ENCODE measurements around the gene GP9. TPM values are rescaled to one million over a fixed set of nuclear protein-coding genes. Genes with fewer than 3 reads are reported as not detected.
"Not testable (repeated sequence)": the region's sequence is repeated elsewhere in the genome, so short reads cannot be mapped to it uniquely, and the experiment has no call there.

The GP9 gene
- total RNA-seq, 4 donors from 2014 or later, result not detected

- DNase-seq (ENCODE audit: low spot score in 2 of 2), result no peak
- TF ChIP-seq POLR2A (IDR thresholded peaks at IDR 0.05), result no peak
- TF ChIP-seq, protein P1, sequence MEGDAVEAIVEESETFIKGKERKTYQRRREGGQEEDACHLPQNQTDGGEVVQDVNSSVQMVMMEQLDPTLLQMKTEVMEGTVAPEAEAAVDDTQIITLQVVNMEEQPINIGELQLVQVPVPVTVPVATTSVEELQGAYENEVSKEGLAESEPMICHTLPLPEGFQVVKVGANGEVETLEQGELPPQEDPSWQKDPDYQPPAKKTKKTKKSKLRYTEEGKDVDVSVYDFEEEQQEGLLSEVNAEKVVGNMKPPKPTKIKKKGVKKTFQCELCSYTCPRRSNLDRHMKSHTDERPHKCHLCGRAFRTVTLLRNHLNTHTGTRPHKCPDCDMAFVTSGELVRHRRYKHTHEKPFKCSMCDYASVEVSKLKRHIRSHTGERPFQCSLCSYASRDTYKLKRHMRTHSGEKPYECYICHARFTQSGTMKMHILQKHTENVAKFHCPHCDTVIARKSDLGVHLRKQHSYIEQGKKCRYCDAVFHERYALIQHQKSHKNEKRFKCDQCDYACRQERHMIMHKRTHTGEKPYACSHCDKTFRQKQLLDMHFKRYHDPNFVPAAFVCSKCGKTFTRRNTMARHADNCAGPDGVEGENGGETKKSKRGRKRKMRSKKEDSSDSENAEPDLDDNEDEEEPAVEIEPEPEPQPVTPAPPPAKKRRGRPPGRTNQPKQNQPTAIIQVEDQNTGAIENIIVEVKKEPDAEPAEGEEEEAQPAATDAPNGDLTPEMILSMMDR (IDR thresholded peaks at IDR 0.05), result no peak
- H3K4me3 ChIP-seq (ENCODE audit: low read depth, poor library complexity, severe bottlenecking), result no peak overlapping the region
- intact Hi-C loops (cut with DNase I; ENCODE audit: low total_unique reads), result no loop called here
- WGBS, 2 donors, result 86 to 90% methylated on average over 24 to 32 of the region's 32 CpGs
These were observed 1.6 kb downstream of the GP9 start for GRCh38 chr3:129061888-129062834.

DNA sequence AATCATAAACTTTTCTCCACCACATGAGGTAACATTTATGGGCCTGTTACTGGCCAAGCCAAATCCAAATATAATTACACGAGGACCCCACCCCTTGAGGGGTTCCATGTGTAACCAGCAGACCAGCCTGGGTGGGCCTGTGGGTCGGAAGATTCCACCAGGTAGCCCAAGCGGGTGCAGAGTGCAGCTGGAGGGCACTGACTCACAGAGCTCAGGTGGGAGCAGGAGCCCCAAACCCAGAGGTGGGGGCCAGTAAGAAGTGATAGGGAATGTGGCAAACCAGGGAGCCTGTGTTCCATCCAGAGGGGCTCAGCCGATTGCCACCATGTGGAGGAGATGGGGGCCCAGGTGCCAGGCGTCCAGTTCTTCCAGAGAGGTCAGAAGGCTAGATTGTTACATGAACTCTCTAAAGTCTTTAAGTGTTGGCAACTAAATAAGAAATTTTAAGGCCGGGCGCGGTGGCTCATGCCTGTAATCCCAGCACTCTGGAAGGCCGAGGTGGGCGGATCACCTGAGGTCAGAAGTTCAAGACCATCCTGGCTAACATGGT lies 2.6 kb downstream of the GP9 start:
- no peak for DNase-seq (ENCODE audit: low spot score in 2 of 2)
- TF ChIP-seq, protein P1 (IDR thresholded peaks at IDR 0.05), result no peak
- no peak for TF ChIP-seq POLR2A (IDR thresholded peaks at IDR 0.05)
- intact Hi-C loops (cut with DNase I; ENCODE audit: low total_unique reads), result no loop called here
- WGBS, 2 donors, result 87% methylated on average over 10 of the region's 10 CpGs
- H3K4me3 ChIP-seq (ENCODE audit: low read depth, poor library complexity, severe bottlenecking), result no peak overlapping the region

GRCh38 chr3:129063841-129064482 lies 3.4 kb downstream of the GP9 start:
- intact Hi-C loops (cut with DNase I; ENCODE audit: low total_unique reads), result no loop called here
- WGBS, 2 donors, result 64 to 79% methylated on average over 13 to 15 of the region's 15 CpGs
- no peak overlapping the region for H3K4me3 ChIP-seq (ENCODE audit: low read depth, poor library complexity, severe bottlenecking)
- no peak for DNase-seq (ENCODE audit: low spot score in 2 of 2)
- no peak for TF ChIP-seq POLR2A (IDR thresholded peaks at IDR 0.05)
- TF ChIP-seq, protein P1 (IDR thresholded peaks at IDR 0.05), result no peak

- intact Hi-C loops (cut with DNase I; ENCODE audit: low total_unique reads), result no loop called here
- no peak for DNase-seq (ENCODE audit: low spot score in 2 of 2)
- TF ChIP-seq, protein P1 (IDR thresholded peaks at IDR 0.05), result no peak
- no peak for TF ChIP-seq POLR2A (IDR thresholded peaks at IDR 0.05)
- H3K4me3 ChIP-seq (ENCODE audit: low read depth, poor library complexity, severe bottlenecking), result no peak overlapping the region
- 86 to 93% methylated on average over 14 of the region's 14 CpGs for WGBS, 2 donors
These were observed 4.6 kb downstream of the GP9 start for GRCh38 chr3:129065016-129065719.

DNA sequence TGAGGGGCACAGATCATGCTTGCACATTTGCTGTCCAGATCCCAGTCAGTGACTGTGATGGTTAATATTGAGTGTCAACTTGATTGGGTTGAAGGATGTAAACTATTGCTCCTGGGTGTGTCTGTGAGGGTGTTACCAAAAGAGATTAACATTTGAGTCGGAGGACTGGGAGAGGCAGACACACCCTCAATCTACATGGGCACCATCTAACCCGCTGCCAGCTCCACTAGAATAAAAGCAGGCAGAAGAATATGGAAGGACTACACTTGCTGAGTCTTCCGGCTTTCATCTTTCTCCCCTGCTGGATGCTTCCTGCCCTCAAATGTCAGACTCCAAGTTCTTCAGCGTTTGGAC lies 5.1 kb downstream of the GP9 start:
- intact Hi-C loops (cut with DNase I; ENCODE audit: low total_unique reads), result no loop called here
- 62 to 73% methylated on average over 4 of the region's 4 CpGs for WGBS, 2 donors
- TF ChIP-seq, protein P1 (IDR thresholded peaks at IDR 0.05), result no peak
- no peak for TF ChIP-seq POLR2A (IDR thresholded peaks at IDR 0.05)
- H3K4me3 ChIP-seq (ENCODE audit: low read depth, poor library complexity, severe bottlenecking), result no peak overlapping the region
- DNase-seq (ENCODE audit: low spot score in 2 of 2), result no peak

DNA sequence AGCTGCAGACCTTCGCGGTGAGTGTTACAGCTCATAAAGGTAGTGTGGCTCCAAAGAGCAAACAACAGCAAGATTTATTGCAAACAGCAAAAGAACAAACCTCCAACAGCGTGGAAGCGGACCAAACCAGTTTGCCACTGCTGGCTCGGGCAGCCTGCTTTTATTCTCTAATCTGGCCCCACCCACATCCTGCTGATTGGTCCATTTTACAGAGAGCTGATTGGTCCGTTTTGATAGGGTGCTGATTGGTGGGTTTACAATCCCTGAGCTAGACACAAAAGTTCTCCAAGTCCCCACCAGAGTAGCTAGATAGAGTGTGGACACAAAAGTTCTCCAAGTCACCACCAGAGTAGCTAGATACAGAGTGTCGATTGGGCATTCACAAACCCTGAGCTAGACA lies 7.1 kb downstream of the GP9 start:
- 83 to 86% methylated on average over 6 to 7 of the region's 7 CpGs for WGBS, 2 donors
- H3K4me3 ChIP-seq (ENCODE audit: low read depth, poor library complexity, severe bottlenecking); DNase-seq (ENCODE audit: low spot score in 2 of 2); intact Hi-C loops (cut with DNase I; ENCODE audit: low total_unique reads): not testable (repeated sequence)
